NB4 (cell line): ENCODE data around the gene EIF3B.

ENCODE experiments used
- CTCF ChIP-seq: IDR thresholded peaks from one replicate; pipeline ENCODE4 v1.5.1; 2012; ENCODE audit warnings: low read depth, low read length
- MAX ChIP-seq: IDR thresholded peaks from 2 replicates; pipeline ENCODE4 v1.6.1; 2011; ENCODE audit warnings: low read depth, low read length
- MYC ChIP-seq: IDR thresholded peaks from 2 replicates; pipeline ENCODE4 v1.6.1; 2011; ENCODE audit warnings: low read depth, low read length
- POLR2A ChIP-seq: IDR thresholded peaks from 2 replicates; pipeline ENCODE4 v1.6.1; 2011; ENCODE audit warnings: mild to moderate bottlenecking; ENCODE audit not compliant: insufficient read length; ENCODE audit errors: extremely low read depth

GRCh38 chr7:2312267-2312929, 42.2 kb upstream of the EIF3B start:
- TF ChIP-seq CTCF (no peak), POLR2A (no peak), MYC (no peak), MAX (no peak)
